NCI-H524 (cell line): ENCODE data around the gene CCDC138.
A peak's percentile ranks its signal among the peaks of the same experiment; 100 is the strongest.
"Not testable (repeated sequence)": the region's sequence is repeated elsewhere in the genome, so short reads cannot be mapped to it uniquely, and the experiment has no call there.

Source experiments
- DNase-seq, 2 experiments: peaks; one replicate each; lab custom pipeline; 2025; lab: John Stamatoyannopoulos, UW

Gene CCDC138

DNA sequence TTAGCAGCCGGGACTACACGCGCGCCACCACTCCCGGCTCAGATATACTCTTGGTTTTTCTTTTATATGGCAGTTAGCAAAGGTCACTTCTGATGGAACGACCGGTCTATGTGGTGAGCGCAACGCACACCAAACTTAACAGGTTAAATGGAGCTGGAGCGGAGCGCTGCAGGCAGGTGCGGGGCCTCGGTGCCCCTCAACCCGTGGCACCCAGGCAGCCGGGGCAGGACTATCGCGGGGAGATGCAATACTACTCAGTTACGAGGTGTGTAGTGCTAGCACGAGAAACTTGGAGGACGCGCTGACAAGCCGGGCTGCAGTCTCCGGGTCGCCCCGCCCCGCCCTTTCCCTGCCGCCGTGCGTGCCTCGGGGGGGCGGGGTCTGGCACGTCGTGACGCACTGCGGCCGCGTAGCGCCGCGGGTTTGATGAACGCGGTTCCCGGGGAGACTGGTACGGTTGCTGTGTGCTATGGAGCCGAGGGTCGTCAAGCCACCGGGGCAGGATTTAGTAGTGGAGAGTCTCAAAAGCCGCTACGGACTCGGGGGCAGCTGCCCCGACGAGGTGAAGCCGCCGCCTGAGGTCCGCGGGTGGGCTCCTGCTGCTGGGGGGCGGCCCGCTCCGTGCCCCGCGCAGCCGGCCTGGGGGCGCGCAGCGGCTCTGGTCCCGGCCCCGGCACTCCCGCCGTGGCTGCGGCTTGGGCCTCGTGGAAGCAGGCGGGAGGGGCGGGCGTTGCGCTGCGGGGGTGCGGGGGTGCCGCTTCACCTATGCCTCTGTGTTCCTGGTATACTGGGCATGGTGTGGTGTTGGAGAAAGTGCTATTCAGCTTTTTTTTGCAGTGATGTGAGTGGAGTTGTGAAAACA lies at the start of gene CCDC138:
TSS of gene CCDC138 (plus strand) at position 418 of the 862 bp plus-strand sequence. CDS start at position 470, 52 bp downstream.
- peak; percentile 84 to 92 for DNase-seq

DNA sequence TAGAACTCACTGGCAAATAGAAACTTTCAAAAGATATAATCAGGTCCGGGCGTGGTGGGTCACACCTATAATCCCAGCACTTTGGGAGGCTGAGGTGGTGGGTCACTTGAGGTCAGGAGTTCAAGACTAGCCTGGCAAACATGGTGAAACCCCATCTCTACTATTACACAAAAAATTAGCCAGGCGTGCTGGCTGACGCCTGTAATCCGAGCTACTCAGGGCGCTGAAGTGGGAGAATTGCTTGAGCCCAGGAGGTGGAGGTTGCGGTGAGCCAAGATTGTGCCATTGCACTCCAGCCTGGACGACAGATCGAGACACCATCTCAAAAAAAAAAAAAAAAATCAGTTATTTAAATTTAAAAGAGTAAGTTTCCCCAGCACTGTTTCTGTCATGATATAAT lies 28.6 kb upstream of the CCDC138 start:
- not testable (repeated sequence) for DNase-seq

GRCh38 chr2:108762618-108763017 lies 24.0 kb upstream of the CCDC138 start:
- not testable (repeated sequence) for DNase-seq

- DNase-seq = not testable (repeated sequence)
Observed at GRCh38 chr2:108766671-108767070, 19.9 kb upstream of the CCDC138 start.

- not testable (repeated sequence) for DNase-seq
Observed at GRCh38 chr2:108767859-108768258, 18.7 kb upstream of the CCDC138 start.

GRCh38 chr2:108776475-108776874 lies 10.1 kb upstream of the CCDC138 start:
- no peak for DNase-seq

GRCh38 chr2:108778857-108779256 lies 7.7 kb upstream of the CCDC138 start:
- no peak for DNase-seq

DNA sequence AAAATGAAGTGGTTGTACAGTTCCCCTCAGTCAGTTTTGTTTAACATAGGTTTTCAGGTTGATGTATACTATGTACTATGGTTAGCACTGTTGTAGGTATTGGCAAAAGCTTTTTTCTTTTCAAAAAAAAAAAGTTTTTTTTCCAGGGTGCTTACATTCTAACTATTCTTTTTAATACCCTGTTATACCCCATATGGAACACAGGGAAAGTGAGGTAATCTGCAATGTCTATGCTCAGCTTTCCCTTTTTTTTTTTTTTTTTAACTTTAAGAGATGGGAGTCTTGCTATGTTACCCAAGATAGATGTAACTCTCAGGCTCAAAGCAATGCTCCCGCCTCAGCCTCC lies 590 bp upstream of the CCDC138 start:
- DNase-seq = no peak

- no peak for DNase-seq
Observed at GRCh38 chr2:108787216-108787541, 608 bp downstream of the CCDC138 start.

DNA sequence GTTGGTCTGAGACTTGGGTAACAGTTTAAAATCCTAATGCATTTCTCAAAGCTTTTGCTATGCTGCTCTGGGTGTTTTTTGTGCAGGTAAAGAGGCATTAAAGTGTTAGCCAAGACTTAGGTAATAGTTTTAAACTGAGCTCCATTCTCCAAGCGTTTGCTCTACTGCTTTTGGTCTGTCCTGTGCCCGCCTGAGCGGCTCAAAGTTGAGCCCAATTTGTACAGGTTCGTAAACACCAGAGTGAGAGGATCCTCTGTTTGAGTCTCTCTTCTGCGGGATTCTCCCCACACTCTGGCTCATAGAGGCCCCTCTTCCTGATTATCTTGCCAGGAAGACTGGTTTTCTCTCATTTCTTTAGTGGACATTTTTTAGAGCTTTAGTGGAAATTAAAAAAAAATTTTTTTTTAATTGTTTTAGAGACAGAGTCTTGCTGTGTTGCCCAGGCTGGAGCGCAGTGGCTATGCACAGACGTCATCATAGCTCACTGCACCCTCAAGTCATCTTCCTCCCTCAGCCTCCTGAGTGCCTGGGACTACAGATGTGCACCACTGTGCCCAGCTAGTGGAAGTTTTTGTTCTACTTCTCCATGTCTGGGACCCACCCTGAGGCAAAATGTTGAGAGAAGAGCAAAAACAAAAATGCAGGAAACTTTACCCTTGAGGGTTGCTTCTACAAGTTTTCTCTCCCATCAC lies 16.6 kb downstream of the CCDC138 start:
- no peak for DNase-seq

DNA sequence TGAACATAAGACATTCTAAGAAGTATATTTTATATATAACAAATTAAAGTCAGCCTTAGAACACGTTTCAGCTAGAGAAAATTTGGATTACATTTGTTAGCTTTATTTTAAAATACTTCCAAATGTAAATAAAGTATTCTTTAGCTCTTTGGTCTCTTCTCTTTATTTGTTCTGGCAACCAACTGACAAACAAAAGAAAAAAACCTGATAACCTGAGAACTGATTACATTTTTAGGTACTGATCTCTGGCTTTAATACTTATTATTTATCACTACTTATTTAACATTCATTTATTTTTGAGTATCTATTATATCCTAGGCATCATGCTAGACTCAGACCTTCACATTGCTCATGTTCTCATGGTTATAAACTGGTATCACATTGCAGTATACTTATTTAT lies 18.5 kb downstream of the CCDC138 start:
- no peak for DNase-seq

- peak; percentile 8 to 70 for DNase-seq
Observed at GRCh38 chr2:108805782-108806181, 19.2 kb downstream of the CCDC138 start.

GRCh38 chr2:108806371-108807113 lies 20.0 kb downstream of the CCDC138 start:
- DNase-seq = peak in 1 of 2 experiments; percentile 19

- DNase-seq = no peak
Observed at GRCh38 chr2:108809936-108810335, 23.4 kb downstream of the CCDC138 start.

DNA sequence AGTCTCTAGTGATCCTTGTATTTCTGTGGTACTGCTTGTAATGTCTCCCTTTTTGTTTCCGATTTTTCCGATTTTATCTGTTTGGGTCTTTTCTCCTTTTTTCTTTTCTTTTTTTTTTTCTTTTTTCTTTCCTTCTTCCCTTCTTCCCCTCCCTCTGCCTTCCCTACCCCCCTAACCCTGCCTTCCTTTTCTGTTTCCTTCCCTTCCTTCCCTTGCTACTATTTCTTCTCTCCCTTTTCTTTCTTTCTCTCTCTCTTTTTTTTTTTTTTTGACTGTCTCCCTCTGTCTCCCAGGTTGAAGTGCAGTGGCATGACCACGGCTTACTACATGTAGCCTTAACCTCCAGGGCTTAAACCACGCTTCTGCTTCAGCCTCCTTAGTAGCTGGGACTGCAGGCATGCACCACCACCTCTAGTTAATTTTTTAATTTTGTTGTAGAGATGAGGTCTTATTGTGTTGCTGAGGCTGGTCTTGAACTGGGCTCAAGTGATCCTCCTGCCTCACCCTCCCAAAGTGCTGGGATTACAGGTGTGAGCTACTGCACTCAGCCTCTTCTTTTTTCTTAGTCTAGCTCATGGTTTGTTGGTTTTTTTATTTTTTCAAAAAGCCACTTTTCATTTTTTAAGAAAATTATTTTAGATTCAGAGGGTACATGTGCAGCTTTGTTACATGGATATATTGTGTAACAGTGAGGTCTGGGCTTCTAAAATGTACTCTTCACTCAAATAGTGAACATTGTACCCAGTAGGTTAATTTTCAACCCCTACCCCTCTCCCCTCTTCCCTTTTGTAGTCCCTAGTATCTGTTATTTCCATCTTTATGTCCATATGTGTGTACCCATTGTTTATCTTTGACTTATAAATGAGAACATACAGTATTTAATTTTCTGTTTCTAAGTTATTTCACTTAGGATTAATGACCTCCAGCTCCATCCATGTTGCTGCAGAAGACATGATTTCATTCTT lies 24.7 kb downstream of the CCDC138 start:
- DNase-seq = no peak

- no peak for DNase-seq
Observed at GRCh38 chr2:108813732-108814131, 27.2 kb downstream of the CCDC138 start.

DNA sequence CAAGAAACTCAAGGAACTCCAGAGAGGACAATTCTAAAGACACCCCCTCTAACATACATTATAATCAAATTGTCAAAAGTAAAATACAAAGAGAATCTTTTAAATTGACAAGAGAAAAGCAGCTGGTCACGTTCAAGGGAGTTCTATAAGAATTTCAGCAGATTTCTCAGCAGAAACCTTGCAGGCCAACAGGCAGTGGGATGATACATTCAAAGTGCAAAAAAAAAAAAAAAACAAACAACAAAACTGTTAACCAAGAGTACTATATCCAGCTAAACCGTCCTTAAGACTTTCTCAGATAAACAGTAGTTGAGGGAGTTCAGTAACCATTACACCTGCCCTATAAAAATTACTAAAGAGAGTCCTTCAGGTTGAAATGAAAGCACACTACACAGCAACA lies 33.9 kb downstream of the CCDC138 start:
- no peak for DNase-seq

DNA sequence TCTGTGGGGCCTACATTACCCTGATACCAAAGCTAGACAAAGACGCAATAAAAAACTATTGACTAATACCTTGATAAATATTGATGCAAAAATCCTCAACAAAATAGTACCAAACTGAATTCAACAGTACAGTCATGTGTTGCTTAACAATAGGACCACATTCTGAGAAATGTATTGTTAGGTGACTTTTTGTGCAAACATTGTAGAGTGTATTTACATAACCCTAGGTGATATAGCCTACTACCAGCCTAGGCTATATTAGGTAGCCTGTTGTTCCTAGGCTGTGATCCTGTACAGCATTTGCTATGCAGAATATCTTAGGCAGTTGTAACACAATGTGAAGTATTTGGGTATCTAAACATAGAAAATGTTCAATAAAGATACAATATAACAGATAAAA lies 36.7 kb downstream of the CCDC138 start:
- no peak for DNase-seq

GRCh38 chr2:108824316-108825070 lies 37.9 kb downstream of the CCDC138 start:
- no peak for DNase-seq

- no peak for DNase-seq
Observed at GRCh38 chr2:108825254-108825653, 38.7 kb downstream of the CCDC138 start.

DNA sequence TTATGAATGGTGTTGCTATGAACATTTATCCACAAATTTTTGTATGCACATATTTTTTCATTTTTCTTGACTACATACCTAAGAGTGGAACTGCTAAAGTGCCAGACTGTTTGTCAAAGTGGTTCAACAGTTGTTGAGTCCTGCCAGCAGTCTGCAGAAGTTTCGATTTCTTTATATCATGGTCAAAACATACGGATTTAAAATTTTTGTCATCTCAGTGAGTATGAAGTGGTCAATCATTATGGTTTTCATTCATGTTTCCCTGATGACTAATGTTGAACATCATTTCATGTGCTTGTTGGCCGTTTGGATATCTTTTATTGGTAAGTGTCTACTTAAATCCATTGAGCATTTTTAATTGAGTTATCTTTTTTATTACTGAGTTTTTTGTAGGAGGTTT lies 39.2 kb downstream of the CCDC138 start:
- DNase-seq = no peak
